GM04504 (cell line): Measurements from ENCODE around the gene LGR4.

ENCODE experiments used
- DNase-seq: peaks from one replicate; pipeline ENCODE4 v3.0.0-alpha.2; 2012; ENCODE audit warnings: low read depth

Gene LGR4

DNA sequence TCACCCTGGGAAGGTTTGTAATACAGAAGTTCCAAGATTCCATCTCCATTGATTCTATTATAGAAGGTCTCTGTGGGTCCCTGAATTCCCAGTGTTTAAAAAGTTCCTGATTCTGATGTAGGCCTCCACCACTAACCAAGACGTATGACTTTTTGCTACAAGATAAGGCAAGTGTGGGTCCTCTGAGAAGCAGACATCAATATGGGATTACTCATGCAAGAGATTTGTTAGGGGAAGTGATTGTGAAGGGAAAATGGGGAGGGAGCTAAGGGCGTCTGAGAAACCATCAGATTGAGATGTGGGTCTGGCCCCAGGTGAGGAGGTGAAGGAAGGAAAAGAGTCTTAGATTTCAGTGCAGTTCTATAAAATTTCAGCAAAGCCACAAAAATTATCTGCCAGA is 10.2 kb upstream of the LGR4 start:
- no peak for DNase-seq

GRCh38 chr11:27481992-27482391 is 9.4 kb upstream of the LGR4 start:
- DNase-seq: no peak

DNA sequence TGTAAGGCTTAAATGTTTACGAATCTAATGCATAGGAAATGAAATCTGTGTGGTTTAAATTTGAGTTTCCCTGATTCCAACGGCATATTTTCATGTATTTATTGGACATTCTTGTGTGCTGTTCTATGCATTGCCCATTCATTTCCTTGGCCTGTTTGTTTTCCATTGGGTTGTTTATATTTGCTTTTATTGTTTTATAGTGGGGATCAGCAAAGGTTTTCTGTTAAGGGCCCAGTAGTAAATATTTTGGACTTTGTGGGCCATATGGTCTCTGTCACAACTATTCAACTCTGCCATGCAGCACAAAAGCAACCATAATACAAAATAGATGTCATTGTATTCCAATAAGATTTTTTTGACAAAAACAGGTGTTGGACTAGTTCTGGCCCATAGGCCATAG is 5.2 kb upstream of the LGR4 start:
- DNase-seq: no peak

GRCh38 chr11:27477243-27477642 is 4.7 kb upstream of the LGR4 start:
- DNase-seq: no peak

GRCh38 chr11:27475622-27476021 is 3.0 kb upstream of the LGR4 start:
- DNase-seq: no peak

GRCh38 chr11:27473017-27473406 is 422 bp upstream of the LGR4 start:
- DNase-seq: no peak

- no peak for DNase-seq
Measured at GRCh38 chr11:27471589-27472397, 797 bp downstream of the LGR4 start.

- no peak for DNase-seq
Measured at GRCh38 chr11:27470826-27471588, 1.6 kb downstream of the LGR4 start.

DNA sequence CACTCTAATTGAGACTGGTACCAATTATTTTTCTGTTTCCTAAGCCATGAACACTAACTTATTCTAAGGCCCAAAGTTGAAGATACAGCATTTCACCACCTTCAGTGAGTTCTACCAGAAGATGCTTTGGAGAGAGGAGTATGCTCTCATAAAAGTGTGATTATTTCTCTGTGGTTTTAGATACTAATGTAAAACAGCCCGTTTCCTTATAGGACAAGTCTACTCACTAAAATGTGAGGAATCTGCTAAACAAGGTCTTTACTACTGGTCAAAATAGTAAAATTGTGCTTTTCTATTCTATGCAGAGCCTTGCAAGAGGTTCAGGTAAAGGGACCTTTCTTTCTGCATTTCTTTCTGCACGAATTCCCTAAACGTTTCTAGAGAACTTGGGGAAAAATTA is 2.4 kb downstream of the LGR4 start:
- no peak for DNase-seq

DNA sequence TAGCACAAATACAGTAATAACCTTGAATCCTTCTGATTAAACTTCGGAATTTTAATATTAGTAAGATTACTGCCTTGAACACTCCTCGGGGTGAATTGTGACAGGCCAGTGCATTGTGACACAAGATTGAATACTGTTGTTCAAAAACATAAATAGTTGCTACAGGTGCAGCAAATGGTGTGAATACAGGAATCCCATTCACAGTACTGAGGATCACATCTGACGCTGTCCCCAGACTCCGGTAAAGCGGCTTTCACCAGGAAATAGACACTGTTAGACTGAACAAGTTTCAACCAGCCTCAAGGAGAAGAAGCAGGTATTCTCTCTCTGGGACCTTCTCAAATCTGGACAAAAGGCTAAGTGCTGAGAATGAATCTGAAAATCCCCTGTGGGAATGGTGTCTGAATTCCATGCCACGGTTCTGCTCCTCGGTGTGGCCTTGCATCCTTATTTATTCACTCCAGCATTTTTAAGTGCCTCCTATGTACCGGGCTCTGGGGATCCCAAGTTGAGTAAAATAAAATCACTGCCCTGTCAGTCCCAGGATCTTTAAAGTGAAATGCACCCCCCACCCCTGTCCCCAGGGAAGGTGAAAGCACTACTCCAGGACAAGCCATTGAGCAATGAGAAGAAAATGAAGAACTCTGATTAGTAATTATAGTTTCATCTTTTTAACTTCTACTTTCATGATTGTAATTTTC is 3.4 kb downstream of the LGR4 start:
- DNase-seq: no peak

DNA sequence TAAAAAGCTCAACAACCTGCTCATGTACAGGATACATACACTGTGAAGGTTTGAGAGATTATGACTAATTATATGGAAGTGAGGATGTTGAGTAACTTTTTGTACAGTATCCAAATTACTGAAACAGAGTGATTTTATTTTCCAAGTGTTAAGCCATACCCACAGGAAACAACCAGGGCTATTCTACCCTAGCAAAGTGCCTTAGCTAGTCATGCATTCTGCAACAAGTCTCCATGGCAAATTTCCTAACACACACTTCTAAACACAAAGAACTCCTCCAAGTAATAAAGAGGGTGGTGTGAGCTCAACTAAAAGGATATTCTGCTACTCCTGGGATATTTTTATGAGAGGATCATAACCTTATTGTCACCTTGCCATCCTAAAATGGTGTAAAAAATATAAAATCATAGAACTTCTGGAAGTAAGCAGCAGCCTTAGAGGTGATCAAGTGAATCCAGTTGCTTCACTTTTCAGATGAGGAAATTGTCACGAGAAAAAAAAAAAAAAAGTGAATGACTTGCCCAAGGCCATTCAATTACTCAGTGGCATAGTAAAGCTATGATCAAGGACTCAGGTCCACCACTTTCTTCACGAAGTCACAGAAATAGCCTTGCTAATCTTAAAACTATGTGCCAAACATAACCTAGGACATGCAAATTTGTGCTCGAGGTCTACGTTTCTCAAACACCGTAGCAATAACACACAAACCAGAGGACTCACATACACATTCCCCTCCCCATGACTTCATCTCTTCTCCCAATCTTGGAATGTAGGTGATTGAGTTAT is 4.2 kb downstream of the LGR4 start:
- DNase-seq: peak; percentile 80

GRCh38 chr11:27467181-27467913 is 5.2 kb downstream of the LGR4 start:
- no peak for DNase-seq

DNA sequence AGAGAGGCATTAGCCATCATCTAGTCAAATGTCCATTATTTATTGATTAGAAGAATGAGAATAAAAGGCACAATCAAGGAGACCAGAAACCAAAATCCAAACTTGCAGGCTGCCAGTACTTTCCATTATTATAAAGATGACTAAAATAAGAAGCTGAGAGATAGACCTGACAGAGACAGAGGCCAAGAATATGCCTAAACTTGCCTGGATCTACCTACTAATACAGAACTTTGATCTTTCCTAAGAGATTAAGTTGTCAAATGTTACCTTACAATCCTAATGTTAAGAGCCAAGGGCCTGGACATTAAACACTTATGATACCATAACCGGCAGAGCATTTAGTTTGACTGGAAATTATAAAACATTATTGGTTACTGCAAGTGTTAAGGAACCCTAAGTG is 6.2 kb downstream of the LGR4 start:
- no peak for DNase-seq

DNA sequence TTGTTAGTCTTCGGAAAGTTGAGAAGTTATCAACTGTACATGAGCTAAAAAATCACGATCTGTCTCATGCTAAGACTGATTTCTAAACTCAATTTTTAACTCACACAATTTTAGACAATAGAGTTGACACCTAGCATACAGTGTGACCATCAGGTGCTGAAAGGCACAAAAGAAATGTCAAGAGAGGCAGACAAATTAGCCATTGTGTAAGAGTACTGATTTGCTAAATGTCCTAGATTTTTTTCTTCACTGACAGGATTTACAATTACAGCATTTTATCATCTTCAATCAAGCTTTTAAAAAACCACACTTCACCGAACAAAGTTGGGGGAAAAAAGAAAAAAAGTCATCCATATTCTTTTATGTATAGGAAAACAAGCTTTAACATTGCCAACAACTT is 7.0 kb downstream of the LGR4 start:
- no peak for DNase-seq

DNA sequence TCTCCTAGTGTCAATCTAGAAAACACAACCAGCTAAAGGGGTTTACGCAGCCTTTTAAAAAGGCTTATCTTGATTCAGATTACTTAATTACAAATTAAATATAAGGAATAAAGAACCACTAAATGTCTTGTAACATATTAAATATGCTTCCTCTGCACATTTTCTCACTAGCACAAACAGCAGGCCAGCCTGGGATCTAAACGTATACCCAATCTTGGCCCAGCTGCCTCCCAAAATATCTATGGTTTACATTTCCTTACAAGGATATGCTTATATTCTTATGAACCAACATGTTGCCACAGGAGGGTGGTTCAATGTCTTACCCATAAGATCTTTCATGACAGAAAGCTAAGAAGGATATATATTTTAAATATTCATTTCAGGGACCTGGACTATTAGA is 7.7 kb downstream of the LGR4 start:
- DNase-seq: no peak

- no peak for DNase-seq
Measured at GRCh38 chr11:27464289-27464696, 8.3 kb downstream of the LGR4 start.

DNA sequence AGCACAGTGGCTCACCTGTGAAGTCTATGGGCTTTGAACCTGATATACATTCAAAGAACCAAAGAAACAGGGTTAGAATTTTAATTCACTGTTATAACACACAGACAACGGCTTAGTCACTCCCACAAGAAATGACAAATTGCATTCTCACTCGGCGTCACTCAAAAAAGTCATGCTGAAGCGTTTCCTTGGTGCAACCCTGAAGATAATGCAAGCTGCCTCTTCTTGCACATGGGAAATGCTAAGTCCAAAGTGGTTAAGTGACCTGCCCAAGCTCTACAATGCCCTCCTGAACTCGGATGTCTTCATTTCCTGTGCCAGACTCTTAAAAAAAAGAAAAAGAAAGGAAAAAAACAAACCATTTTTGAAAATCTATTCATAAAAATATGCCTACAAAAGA is 10.0 kb downstream of the LGR4 start:
- no peak for DNase-seq

GRCh38 chr11:27460158-27460978 is 12.2 kb downstream of the LGR4 start:
- no peak for DNase-seq

- DNase-seq: no peak
Measured at GRCh38 chr11:27459191-27459590, 13.4 kb downstream of the LGR4 start.

DNA sequence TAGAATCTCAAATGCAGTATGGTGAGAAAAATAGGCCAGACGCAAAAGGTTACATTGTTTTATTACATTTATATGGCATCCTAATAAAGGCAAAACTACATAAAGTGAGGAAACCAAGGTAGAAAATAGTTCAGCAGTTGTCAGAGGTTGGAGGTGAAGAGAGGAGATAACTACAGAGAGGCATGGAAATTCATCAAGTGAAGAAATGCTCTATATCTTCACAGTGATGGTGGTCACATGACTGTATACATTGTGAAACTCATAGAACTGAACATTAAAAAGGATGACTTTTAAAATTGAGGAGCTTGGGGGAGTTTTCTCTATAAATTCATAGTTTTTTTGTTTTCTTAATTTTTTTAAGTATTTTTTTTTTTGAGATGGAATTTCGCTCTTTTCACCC is 14.4 kb downstream of the LGR4 start:
- no peak for DNase-seq
